GM10847 (cell line): Measurements from ENCODE around the gene KBTBD12.

Experiments
- POLR2A ChIP-seq: IDR thresholded peaks from 2 replicates; pipeline ENCODE4 v1.6.1; 2011; ENCODE audit not compliant: insufficient read length; ENCODE audit errors: extremely low read depth

KBTBD12 gene

DNA sequence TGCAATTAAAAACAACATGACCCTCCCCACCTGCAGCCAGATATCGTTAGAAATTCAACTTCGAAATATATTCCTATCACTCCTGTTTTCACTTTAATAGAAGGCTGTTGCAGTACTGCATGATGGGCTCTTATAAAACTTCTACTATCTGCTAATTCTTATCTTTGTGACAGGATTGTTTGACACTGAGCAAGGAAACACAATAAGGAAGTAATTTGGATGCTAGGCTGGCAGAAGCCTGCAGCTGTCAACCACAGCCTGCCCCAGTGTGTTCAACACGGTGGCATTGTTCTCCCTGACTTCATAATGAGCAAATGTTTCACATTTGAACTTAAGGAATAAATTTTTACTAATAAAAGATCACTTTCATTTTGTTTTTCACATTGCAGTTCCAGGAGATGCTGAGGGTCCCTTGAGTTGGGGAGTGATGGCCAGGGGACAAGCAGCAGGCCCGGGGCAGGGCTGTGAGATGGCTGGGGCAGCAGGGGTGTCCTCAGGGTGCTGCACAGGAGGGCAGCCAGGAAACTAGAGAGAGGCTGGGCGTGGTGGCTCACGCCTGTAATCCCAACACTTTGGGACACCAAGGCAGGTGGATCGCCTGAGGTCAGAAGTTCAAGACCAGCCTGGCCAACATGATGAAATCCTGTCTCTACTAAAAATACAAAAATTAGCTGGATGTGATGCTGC lies 72.4 kb downstream of the KBTBD12 start:
- no peak for TF ChIP-seq POLR2A

- TF ChIP-seq POLR2A: no peak
Measured at GRCh38 chr3:127988770-127989557, 73.9 kb downstream of the KBTBD12 start.

DNA sequence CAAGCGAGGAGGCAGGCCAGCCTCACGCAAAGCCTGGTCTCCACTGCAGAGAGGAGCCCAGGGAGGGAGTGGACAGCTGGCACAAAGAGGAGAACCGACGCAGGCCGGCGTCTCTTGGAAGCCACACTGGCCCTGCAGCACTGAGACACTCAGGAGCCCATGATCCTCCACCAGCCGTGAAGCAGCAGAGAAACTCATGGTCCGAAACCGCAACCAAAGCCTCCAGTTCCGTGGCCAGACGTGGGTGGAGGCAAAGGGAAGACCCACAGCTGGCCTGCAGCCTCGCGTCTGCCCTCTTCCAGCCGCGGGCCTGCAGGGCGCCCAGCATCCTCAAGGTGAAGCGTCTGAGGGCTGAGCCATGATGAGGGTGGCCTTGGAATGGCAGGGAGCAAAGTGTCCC lies 75.0 kb downstream of the KBTBD12 start:
- TF ChIP-seq POLR2A: no peak

GRCh38 chr3:127990461-127990860 lies 75.4 kb downstream of the KBTBD12 start:
- no peak for TF ChIP-seq POLR2A

- no peak for TF ChIP-seq POLR2A
Measured at GRCh38 chr3:127991251-127991650, 76.2 kb downstream of the KBTBD12 start.

DNA sequence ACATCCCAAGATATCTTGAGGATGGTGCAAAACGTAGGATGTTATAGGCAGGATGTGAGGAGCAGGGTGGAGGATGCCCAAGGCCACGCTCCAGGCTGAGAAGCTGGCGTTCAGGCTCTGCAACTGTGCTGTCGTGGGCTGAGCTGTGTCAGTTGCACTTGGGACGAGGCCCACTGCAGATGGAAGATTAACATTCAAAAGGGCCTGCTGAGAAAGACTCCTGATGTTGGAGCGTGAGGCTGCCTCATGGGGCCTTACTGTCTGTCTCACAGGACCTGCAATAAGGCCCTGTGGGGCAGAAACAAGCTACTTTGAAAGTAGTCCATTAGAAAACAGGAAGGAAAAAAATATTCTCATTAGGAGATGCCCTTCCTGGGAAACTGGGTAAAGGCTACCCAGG lies 76.6 kb downstream of the KBTBD12 start:
- TF ChIP-seq POLR2A: no peak

- TF ChIP-seq POLR2A: no peak
Measured at GRCh38 chr3:127992127-127992526, 77.1 kb downstream of the KBTBD12 start.

GRCh38 chr3:127994011-127994410 lies 79.0 kb downstream of the KBTBD12 start:
- TF ChIP-seq POLR2A: no peak

DNA sequence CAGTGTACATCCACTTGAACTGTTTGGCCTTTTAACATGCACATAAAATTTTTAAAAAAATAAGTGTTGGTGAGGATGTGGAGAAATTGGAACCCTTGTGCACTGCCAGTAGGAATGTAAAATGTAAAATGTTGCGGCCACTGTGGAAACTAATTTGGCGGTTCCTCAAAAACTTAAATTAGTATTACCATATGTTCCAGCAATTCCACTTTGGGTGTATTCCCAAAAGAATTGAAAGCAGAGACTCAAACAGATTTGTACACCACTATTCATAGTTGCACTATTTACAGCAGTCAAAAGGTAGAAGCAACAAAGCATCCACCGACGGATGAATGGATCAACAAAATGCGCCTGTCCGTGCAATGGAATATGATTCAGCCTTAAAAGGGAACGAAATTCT lies 82.0 kb downstream of the KBTBD12 start:
- TF ChIP-seq POLR2A: no peak

- no peak for TF ChIP-seq POLR2A
Measured at GRCh38 chr3:127997961-127998360, 82.9 kb downstream of the KBTBD12 start.

DNA sequence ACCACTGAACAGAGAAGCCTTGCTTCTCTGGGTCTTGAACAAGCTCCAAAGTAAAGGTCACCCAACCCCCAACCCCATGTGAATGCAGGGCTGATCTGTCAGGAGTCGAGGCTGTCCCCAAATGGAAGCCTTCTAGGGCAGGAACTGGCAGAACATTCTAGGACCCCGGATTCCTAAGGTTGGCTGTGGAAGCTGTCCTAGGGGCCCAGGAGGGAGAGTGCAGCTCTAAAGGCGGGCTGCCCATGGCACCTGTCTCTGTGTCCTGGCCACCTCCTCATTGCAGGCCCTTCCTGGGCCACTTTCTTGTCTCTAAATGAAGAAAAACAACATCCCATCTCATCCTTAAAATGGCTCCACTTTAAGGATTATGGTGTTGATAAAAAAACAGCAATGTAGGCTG lies 83.6 kb downstream of the KBTBD12 start:
- TF ChIP-seq POLR2A: no peak

GRCh38 chr3:127999509-128000106 lies 84.6 kb downstream of the KBTBD12 start:
- TF ChIP-seq POLR2A: no peak

DNA sequence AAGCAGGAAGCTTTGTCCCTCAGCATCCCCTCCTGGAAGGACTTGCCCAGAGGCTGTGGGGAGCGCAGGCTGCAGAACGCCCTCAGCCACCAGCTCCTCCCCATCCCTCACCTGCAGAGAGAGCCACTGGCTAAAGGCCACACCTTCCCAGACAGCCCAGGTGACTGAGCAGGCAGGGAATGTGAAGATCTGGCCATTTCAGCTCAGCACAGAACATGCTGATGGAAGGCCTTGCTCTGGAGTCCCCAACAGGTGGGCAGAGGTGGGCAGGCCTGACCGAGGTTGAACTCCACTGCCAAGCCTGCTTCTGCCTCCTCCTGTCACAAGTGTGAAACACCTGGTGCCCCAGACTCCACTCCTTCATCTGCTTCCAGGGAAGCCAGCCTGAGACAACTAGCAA lies 86.5 kb downstream of the KBTBD12 start:
- TF ChIP-seq POLR2A: no peak

GRCh38 chr3:128004661-128005060 lies 89.6 kb downstream of the KBTBD12 start:
- no peak for TF ChIP-seq POLR2A

DNA sequence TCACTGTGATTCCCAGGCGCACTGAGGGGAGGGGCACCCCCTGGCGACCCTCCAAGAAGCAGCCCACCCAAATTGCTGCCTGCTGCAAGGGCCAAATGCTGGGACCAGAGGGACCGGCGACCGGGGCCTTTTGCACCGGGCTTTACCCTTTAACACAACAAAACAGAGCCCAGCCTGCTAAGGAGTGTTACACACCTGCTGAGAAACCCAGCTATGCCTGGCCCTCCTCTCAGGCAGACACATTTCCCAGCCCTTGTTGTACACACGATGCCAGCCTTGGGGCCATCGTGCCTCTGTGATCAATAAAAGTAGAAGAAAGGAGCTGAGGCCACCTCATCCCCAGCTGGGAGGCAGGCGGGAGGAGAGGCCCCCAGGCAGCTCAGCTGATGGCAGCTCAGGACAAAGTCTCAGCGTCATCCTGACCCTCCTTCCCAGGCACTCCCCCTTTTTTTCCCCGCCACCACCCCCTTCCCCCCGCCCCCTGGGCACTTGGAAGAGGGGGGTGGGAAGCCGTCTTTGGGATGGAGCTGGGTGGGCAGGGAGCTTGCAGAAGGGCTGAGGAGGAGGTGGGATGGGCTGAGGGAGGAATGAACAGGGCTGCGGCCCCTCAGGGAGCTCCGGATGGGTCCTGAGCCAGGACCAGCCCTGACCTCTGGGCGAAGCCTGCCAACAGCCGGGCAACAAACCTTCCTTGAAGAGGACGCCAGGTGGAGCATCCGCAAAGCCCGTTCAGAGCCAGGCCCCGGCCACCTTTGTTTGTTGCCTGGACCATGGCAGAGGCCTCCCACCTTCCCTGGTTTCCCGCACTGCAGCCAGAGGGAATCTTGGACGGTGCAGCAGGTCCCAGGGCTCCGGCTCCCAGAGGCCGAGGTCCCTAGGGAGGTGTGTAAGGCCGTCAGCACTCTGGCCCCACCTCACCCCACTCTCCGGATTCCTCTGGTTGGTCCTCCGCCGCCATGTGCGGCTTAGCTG lies 91.3 kb downstream of the KBTBD12 start:
- no peak for TF ChIP-seq POLR2A

DNA sequence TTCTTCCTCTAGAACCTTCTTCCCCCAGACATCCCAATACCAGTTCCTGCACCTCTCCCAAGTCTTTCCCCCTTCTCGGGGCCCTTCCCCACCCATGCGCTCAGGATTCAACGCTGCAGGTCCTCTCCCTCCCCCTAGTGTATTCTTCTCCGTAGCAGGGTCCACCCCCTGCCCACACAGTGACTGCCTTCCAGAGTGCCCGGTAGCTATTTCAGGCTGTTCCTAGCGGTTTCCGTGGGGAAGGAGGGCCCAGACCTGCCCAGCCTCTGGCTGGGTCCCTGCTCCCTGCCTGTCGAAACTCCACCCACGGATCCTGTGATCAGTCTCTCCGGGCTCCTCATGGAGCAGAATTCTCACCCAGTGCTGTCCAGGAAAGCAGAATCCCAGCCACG lies 92.0 kb downstream of the KBTBD12 start:
- TF ChIP-seq POLR2A: no peak
